Fibroblast of gingiva (primary cell): ENCODE data around the gene SP3.

Experiments
- DNase-seq: peaks from one replicate; pipeline ENCODE4 v3.0.0-alpha.2; 2011; ENCODE audit warnings: low read depth

Gene SP3

DNA sequence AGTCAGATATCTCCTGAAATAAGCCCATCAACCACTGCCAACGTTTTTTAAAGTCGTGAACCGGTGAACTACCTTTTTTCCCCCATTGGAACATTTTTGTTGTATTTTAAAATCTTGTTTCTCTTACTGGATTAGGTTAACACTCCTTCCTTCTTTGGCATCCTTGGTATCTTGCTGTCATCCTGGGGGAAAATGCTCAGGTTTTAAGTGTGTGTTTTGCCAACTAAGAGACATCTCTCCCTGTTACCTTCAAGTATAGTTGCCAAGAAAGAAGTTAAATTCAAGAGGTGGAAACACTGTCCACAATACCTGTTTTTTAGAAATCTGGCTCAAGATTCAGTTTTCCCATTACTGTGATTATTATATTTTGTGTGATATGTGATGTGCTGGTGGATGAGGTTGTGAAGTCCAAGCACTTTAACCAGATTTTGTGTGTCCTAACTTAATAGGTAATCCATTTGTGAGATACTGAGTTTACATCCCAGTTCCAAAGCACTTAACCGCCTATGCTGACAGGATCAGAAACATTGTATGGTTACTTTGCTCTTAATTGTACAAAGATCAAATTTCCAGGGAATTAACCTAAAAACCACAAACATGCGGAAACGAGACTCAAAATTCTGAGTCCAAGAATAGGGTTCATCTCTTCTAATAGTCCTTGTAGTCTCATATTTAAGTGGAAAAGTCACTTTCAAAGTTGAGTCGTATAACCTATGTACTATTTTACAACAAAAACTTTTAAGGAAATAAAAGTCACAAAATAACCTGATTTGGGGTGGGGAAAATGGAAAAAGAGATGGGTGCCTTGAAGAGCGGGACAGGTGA, 1.3 kb upstream of the SP3 start:
- no peak for DNase-seq

DNA sequence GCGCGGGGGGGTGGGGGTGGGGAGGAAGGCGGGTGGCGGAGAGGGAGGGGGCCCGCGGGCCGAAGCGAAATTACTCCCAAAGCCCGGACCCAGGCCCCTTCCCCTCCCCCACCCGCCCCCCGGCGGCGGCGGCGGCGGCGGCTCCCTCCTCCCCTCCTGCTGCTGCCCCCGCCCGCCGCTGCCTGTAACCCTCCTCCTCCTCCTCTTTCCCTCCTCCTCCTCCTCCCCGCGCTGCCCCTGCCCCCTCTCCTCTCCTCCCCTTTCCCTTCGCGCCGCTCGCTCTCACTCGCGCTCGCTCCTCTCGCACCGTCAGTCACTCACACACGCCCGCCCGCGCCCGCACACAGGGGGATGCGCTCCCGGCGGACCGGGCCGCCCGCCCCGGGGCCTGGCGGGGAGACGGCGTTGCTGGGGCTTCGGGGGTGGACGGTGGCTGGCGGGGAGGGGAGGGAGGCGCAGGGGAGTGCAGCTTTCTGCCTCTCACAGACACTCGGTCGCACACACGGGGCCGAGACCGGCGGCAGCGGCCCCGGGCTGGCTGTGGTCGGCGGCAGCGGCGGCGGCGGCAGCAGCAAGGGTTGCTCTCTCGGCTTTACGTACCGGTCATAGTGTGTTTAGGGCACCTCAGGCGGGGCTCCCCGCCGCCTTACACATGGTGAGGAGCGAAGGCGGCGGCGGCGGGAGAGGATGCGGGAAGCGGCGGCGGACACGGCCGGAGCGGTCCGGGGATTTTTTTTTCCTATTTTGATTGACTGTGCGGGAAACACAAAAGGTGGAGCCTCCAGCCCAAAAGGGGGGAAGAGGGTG, 405 bp downstream of the SP3 start:
- DNase-seq, result peak; percentile 94

DNA sequence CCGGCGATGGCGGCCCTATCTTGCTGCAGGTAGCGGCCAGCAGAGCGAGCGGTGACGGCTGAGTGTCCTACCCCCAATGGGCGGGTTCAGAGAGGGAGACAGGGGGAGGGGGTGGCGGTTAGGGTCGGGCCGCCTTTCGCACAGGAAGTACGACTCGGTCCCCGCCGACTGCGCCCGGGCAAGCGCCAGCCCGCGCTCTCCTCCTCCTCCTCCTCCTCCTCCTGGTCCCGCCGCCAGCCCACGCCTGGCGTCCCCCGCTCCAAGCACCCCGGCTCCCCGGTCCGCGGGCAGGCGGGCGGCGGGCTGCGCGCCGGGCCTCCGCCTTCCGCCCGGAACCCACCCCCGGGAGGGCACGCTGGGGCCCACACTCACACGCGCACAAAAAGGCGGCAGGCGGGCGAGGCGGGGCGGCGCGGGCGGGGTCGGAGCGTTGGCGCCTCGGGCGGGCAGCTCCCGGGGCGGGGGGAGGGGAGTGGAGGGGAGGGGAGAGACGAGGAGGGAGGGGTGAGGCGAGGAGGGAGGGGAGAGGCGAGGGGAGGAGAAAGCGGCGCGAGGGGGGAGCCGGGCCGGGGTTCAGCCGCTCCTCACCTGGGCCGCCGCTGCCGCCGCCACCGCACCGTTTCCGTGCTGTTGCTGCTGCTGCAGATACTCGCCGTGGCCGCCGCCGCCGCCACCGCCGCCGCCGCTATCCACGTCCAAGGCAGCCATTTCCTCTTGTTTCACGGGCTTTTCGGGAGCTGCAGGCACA, 1.2 kb downstream of the SP3 start:
- peak; percentile 91 for DNase-seq

DNA sequence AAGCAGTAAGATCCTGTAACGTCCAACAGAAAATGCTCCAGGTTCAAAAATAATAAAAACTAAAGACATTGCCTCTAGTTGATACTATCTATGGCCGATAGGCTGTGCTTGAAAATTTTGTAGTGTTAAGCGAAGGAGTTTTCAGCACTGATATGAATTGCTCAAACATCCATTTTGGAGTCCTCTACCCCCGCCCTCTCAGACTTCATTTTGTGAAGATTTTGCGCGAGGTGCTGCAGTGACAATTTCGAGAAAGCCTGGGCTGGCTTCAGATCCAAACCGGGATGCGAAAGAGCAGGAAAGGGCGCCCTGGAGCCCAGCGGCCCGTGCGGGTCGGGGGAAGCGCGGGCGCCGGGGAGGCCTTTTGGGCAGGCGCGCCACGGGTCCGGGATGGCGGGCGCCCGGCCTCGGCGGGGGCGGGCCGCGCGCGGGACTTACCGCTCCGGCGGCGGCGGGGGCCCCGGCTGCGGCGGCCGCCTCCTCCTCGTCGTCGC, 1.8 kb downstream of the SP3 start:
- DNase-seq, result peak; percentile 64

DNA sequence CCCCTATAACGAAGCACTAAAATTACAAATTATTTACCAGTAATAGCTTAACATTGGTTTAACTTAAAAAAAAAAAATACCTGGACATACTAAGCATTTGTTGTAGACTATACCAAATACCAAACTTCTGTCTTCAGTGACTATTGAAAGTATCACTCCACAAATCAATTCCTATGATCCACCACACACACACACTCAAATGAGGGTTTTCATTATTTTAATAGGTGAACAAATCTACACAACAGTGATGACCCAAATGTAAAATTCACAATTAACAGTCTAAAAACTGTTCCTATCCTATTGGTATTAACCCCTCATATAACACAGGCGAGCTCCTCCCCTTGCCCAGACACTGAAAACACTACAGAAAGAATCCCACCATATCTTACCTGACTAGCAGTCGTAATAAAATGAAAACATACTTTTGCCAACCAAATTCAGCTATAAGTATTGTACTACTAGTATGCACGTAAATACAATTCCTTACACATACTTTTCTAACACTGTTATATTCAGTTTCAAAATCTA, 2.5 kb downstream of the SP3 start:
- no peak for DNase-seq

DNA sequence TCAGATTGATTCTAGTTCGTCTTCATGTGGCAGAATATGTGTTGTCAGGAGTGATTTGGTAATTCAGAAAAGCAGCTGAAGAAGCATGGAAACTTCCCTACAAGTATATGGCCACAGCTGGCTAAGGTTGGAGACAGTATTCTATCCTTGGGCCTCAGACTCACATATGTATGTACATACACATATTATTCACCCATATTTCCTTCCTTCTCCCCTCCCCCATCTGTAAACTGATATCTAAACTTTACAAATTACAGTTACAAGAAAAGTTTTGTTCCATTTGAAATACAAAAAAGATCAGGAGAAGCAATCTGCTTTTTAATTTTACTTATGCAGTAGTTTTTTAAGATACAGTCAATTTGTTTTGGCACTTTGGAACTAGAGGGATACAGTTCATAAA, 3.1 kb downstream of the SP3 start:
- no peak for DNase-seq

DNA sequence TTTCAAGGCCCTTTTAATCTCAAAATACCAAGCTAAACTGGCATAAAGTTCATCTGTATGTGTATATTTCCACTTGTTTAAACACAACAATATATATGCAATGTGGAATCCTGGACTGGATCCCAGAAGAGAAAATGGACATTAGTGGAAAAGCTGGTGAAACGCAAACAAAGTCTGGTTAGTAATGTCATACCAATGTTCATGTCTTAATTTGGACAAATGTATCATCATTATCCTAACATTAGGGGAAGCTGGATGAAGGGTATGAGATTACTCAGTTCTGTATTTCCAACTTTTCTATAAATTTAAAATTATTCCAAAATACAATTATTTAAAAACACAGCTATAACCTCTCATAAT, 3.8 kb downstream of the SP3 start:
- no peak for DNase-seq

DNA sequence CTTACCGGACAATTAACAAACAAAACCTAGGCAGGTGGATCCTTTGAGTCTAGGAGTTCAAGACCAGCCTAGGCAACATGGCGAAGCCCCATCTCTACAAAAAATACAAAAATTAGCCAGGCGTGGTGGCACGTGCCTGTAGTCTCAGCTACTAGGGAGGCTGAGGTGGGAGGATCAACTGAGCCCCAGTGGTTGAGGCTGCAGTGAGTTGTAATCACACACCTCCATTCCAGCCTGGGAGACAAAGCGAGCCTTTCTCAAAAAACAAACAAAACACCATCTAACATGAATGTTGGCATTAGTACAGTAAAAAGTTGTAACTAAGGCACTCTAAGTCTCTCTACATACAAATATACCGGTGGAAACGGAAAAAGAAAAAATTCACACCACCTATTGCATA, 5.3 kb downstream of the SP3 start:
- no peak for DNase-seq

DNA sequence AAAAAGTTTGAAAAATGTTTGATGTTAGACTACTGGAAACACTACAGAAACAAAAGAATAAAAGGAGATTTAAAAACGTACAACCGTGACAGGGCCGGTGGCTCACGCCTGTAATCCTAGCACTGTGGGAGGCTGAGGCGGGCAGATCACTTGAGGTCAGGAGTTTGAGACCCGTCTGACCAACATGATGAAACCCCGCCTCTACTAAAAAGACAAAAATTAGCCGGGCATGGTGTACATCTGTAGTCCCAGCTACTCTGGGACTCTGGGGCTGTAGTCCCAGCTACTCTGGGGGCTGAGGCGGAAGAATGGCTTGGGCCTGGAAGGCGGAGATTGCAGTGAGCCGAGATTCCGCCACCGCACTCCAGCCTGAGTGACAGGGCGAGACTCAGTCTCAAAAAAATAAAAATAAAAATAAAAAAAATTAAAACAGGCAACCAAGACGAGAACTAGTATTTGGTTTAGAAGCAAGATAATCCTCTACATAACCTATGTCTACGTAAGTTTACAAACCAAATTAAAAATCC, 5.8 kb downstream of the SP3 start:
- no peak for DNase-seq

DNA sequence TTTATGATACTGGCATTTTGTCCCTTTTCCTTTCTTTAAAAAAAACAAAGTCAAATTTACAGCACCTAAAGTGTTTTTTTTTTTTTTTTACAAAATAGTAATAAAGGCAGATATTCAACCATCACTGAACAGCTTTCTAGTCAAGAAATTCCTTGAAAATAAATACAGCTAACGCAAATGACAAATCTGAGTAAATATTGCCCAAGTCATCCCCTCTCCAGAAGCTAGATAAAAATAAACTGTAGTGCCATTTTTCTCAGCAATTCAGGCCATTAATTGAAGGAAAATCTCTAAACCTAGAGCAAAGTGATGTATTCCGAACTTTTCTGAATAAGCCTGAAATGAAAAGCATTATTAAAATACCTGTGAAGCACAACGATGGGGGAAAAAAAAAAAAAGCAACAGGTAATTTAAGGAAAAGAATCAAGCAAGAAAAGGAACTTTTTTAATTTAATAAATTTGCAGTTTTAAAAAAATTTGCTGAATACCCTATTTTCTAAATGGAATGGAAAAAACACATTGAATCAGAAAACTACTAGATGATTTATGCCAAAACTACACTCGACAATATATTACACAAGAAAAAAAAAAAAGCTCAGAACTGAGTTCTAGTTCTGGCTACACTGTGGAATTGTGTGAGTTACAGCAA, 6.9 kb downstream of the SP3 start:
- no peak for DNase-seq

DNA sequence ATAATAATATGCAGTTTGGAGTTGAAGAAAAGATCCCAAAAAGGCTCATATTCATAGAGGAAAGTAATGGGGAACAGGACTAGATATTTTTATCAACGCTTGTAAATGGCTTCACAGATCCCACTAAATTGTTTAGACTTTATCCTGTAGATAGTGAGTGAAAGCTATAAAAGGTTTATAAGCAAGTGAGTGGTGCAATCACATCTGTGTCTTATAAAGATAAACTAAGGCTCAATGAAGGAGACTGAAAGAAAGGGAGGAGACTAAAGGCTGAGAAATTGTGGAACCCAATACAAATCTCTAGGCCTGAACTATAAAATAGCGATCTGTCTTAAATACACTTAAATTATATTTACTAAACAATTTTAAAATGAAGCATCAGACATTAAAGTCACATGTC, 7.7 kb downstream of the SP3 start:
- DNase-seq, result no peak

DNA sequence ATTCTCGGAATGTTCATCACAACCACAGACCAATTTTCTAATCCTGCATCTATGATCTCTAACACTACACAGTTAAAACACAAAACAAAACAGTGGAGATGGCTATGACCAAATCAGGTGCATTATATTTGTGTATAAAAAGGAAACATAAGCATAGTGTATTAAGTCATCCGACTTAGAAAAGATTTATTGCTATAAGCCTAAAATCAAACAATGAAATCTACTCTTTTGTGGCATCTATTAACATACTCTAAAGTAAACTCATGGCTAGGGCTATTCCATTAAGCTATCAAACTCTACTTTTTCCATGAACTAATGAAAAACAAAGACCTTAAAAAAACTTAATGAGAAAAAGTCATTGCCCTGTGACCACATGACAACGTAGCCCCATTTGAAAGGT, 8.7 kb downstream of the SP3 start:
- no peak for DNase-seq

DNA sequence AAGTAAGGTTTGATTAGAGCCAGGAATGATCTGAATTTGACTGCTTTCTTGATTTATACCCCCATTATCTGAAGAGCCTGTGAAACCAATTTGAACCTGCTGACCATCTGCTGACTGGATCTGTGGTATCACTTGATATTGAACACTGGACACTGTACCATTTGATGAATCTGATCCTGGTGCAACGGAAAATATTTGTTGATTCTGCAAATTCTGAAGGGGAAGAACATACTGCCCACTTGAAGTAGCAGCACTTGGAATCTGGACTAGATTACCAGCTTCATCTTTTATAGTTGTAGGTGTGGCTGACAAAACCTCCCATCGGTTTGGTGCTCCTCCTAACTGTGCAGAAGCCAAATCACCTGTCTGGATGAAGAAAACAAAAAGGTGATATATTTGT, 9.3 kb downstream of the SP3 start:
- no peak for DNase-seq

DNA sequence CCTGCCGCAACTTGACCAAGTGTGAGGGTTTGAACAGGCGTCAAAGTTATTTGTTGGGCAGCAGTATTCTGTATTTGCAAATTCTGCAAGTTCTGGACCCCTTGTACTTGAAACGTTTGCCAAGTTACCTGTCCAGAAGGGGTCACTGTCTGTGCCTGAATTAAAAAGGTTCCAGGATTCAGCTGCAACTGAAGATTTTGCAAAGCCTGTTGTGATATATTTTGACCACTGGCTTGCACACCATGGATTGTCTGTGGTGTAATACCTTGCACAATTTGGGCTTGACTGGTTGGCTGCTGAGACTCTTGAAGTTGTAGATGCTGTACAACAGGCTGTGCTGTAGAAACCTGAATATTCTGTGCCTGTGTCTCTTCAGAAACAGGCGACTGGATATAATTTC, 10.2 kb downstream of the SP3 start:
- no peak for DNase-seq

DNA sequence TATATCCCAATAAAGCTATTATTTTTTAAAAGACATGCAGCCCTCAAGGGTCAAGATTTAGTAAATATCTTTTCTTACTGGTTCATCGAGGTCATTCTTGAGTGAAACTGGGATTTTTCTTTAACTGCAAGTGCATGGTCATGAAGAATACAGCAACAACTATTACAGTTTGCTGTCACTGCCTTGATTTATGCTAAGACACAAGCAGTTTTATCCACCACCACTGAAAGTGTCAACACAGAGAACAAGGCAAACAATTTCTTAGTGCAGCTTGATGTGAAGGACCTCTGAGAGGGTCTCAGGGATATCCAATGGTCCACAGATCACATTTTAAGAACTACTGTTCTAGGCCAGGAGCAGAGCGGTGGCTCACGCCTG, 12.1 kb downstream of the SP3 start:
- no peak for DNase-seq

DNA sequence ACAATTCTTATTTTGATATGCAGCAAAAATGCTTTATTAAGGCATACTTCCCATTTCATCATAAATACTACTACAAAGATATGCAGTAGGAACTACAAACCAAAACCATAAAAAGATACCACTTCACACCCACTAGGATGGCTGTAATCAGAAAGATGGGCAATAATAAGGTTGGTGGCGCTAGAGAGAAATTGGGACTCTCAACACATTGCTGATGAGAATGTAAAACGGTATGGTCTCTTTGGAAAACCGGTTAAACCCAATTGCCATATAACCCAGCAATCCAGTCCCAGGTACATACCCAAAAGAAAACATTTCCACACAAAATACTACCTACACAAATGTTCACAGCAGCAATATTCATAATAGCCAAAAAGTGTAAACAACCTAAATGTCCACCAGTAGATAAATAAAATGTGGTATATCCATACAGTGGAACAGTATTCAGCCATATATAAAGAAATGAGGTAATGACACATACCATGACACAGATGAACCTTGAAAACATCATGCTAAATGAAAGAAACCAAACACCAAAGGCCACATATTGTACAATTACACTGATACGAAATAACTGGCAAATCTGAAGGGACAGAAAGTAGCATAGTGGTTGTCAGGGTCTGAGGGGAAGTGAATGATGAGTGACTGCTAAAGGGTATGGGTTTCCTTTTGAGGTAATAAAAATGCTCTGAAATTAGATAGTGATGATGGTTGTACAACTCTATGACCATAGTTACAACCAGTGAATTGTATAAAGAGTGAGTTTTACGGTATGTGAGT, 12.7 kb downstream of the SP3 start:
- no peak for DNase-seq

DNA sequence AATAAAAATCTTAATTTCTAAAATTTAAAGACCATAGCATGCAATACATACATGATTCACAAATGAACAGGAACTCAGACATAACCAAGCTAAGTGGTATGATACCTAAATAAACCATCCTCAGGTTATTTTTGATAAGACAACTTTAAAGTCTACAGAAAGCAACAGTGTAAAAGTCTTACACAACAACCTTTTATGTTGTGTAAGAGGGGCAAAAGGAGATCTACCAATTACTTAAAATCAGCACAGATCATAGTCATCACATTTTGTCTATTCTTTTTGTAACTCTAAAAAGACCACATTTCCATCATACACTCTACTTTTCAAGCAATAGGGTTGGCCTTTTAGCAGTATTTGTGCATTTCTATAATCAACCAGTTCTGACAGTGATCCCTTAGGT, 16.3 kb downstream of the SP3 start:
- no peak for DNase-seq

DNA sequence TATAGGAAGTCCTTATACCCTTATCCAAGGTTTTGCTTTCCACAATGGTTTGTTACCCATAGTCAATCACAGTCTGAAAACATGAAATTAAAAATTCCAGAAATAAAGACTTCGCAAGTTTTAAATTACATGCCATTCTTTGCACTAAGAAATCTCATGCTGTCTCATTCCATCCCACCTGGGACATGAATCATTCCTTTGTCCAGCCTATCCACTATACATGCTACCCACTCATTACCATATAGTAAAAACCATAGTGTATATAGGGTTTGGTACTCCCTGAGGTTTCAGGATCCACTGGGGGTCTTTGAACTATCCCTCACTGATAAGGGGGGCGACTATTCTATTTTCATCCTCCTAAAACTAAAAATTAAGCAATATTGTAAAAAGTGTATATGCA, 17.0 kb downstream of the SP3 start:
- DNase-seq, result no peak

DNA sequence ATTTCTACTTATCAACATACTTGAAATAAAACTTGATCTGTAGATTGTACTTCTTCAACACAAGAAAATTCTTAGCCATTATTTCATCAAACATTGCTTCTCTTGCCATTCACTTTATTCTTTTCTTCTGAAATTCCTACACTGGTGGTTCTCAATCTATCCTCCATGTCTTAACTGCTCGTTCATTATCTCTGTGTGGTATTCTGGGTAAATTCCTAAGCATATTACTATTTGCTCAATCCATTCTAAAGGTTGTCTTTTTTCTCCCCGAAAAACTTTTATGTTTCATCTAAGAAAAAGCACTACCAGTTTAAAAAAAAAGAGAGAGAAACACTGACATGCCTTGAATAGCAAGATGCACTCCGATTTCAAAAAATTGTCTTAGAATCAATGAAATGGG, 18.0 kb downstream of the SP3 start:
- no peak for DNase-seq

DNA sequence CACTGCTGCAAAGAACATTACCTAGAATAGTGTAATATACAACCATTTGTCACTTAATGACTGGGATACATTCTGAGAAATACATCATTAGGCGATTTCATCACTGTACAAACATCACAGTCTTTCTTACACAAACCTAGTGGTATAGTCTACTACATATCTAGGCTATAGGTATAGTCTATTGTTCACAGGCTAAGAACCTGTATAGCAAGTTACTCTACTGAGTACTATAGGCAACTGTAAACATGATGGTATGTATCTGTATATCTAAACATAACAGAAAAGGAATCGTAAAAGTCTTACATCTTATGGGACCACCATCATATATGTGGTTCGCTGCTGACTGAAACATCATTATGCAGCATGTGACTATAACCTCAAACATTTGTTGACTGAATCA, 21.4 kb downstream of the SP3 start:
- no peak for DNase-seq
